Measurements from ENCODE around the gene IKZF4. TPM values are rescaled to one million over a fixed set of nuclear protein-coding genes. Genes with fewer than 3 reads are reported as not detected.
A peak's percentile ranks its signal among the peaks of the same experiment; 100 is the strongest.

IKZF4 gene
- total RNA-seq, 1 experiment from 2014 or later, result 13.6 TPM

- DNase-seq (ENCODE audit: low spot score) (peak; percentile 74), ATAC-seq (peak; percentile 50)
- Mint-ChIP-seq H3K9me3 (no peaks in the 10 kb centered on the region), H3K27me3 (ENCODE audit: low read depth) (no peaks in the 10 kb centered on the region), H3K4me1 (peaks cover 15% of the 10 kb centered on the region), H3K4me3 (no peak overlapping the region), H3K27ac (no peak overlapping the region; the same call in 1 of the 2 replicates), H3K36me3 (peaks cover 44% of the 10 kb centered on the region)
- CTCF ChIA-PET, result interaction anchor here (0.6 to 1.6 kb wide), 34 partner anchors 11 to 1017 kb away, joined by 3 to 36 read pairs (median 4); partner anchors contain the start of genes COQ10A, ESYT1, IKZF4 and MMP19
- TF ChIP-seq ZNF532 (CRISPR knock-in tag; IDR thresholded peaks at IDR 0.05; ENCODE audit: borderline replicate concordance) (no peak), CTCF (IDR thresholded peaks at IDR 0.05) (peak; percentile 40; the same call in 1 of the 2 replicates)
- POLR2A ChIA-PET, result interaction anchor here (0.7 to 1.3 kb wide), 3 partner anchors 20 to 69 kb away, joined by 3 to 6 read pairs (median 3); partner anchors contain the start of gene PA2G4
Measured at GRCh38 chr12:56084958-56085543, 64.2 kb downstream of the IKZF4 start.

GRCh38 chr12:56086096-56086495 is 65.3 kb downstream of the IKZF4 start:
- H3K4me3 Mint-ChIP-seq, result no peak overlapping the region
- peaks cover 52% of the 10 kb centered on the region for H3K36me3 Mint-ChIP-seq
- H3K4me1 Mint-ChIP-seq, result peaks cover 11% of the 10 kb centered on the region
- ChIA-PET POLR2A (interaction anchor here (0.7 to 1.3 kb wide), 2 partner anchors 19 to 599 kb away, joined by 4 to 6 read pairs; partner anchors contain the start of gene PA2G4), CTCF (interaction anchor here (0.8 to 1.5 kb wide), 9 partner anchors 14 to 243 kb away, joined by 3 to 17 read pairs (median 5); partner anchors contain the start of genes MMP19, RAB5B and SUOX)
- no peaks in the 10 kb centered on the region for H3K9me3 Mint-ChIP-seq
- H3K27ac Mint-ChIP-seq, result peak overlapping the region; percentile 53; the same call in 1 of the 2 replicates
- ATAC-seq, result no peak
- no peak for DNase-seq (ENCODE audit: low spot score)
- H3K27me3 Mint-ChIP-seq (ENCODE audit: low read depth), result no peaks in the 10 kb centered on the region
- TF ChIP-seq E2F4 (CRISPR knock-in tag; IDR thresholded peaks at IDR 0.05; ENCODE audit: borderline replicate concordance, low read depth), result no peak
- TF ChIP-seq ZNF263 (CRISPR knock-in tag; IDR thresholded peaks at IDR 0.05; ENCODE audit: low read depth), result no peak
- TF ChIP-seq NFYB (CRISPR knock-in tag; conservative IDR thresholded peaks at IDR 0.05; ENCODE audit: low read depth), result no peak
- no peak for TF ChIP-seq SP1 (CRISPR knock-in tag; conservative IDR thresholded peaks at IDR 0.05)
- no peak for TF ChIP-seq USF1 (CRISPR knock-in tag; IDR thresholded peaks at IDR 0.05)
- no peak for TF ChIP-seq GRHL2 (CRISPR knock-in tag; IDR thresholded peaks at IDR 0.05; ENCODE audit: insufficient replicate concordance, severe bottlenecking)
- no peak for TF ChIP-seq AR (CRISPR knock-in tag; IDR thresholded peaks at IDR 0.05)
- no peak for TF ChIP-seq RORB (CRISPR knock-in tag; IDR thresholded peaks at IDR 0.05)
- no peak for TF ChIP-seq JAZF1 (CRISPR knock-in tag; IDR thresholded peaks at IDR 0.05)
- TF ChIP-seq ZBTB21 (CRISPR knock-in tag; IDR thresholded peaks at IDR 0.05; ENCODE audit: borderline replicate concordance), result no peak
- TF ChIP-seq E2F5 (CRISPR knock-in tag; IDR thresholded peaks at IDR 0.05), result no peak
- TF ChIP-seq NFATC4 (CRISPR knock-in tag; IDR thresholded peaks at IDR 0.05), result no peak
- TF ChIP-seq IRF2 (CRISPR knock-in tag; IDR thresholded peaks at IDR 0.05; ENCODE audit: borderline replicate concordance, low read depth), result no peak
- TF ChIP-seq SMAD4 (CRISPR knock-in tag; IDR thresholded peaks at IDR 0.05), result no peak
- no peak for TF ChIP-seq CTCF (IDR thresholded peaks at IDR 0.05)
- TF ChIP-seq TCF7 (CRISPR knock-in tag; IDR thresholded peaks at IDR 0.05; ENCODE audit: low read depth), result no peak
- no peak for TF ChIP-seq ATF3 (CRISPR knock-in tag; conservative IDR thresholded peaks at IDR 0.05)
- TF ChIP-seq GABPB1 (CRISPR knock-in tag; IDR thresholded peaks at IDR 0.05), result no peak

Data from WTC11 (cell line).